ENCODE results near the gene RPS6KC1. TPM values are rescaled to one million over a fixed set of nuclear protein-coding genes. Genes with fewer than 3 reads are reported as not detected.

RPS6KC1 gene
- total RNA-seq, 1 donor from 2014 or later, result 19.2 TPM

GRCh38 chr1:213123087-213123486 lies 72.0 kb downstream of the RPS6KC1 start:
- no peak for TF ChIP-seq CTCF (conservative IDR thresholded peaks at IDR 0.05)
- Mint-ChIP-seq H3K4me3 (no peak overlapping the region), H3K27me3 (no peaks in the 10 kb centered on the region), H3K27ac (no peak overlapping the region), H3K36me3 (no peaks in the 10 kb centered on the region), H3K9me3 (no peaks in the 10 kb centered on the region), H3K4me1 (ENCODE audit: unreplicated experiment) (no peaks in the 10 kb centered on the region)
- no peak for DNase-seq (ENCODE audit: extremely low spot score, unreplicated experiment)

- Mint-ChIP-seq H3K27ac (no peak overlapping the region), H3K4me1 (ENCODE audit: unreplicated experiment) (no peaks in the 10 kb centered on the region), H3K27me3 (no peaks in the 10 kb centered on the region), H3K36me3 (no peaks in the 10 kb centered on the region), H3K4me3 (no peak overlapping the region), H3K9me3 (no peaks in the 10 kb centered on the region)
- no peak for DNase-seq (ENCODE audit: extremely low spot score, unreplicated experiment)
- no peak for TF ChIP-seq CTCF (conservative IDR thresholded peaks at IDR 0.05)
These were observed 72.5 kb downstream of the RPS6KC1 start for GRCh38 chr1:213123536-213123935.

GRCh38 chr1:213124590-213124989 lies 73.5 kb downstream of the RPS6KC1 start:
- Mint-ChIP-seq H3K27ac (no peak overlapping the region), H3K27me3 (no peaks in the 10 kb centered on the region), H3K4me1 (ENCODE audit: unreplicated experiment) (no peaks in the 10 kb centered on the region), H3K36me3 (peaks cover 3% of the 10 kb centered on the region), H3K9me3 (no peaks in the 10 kb centered on the region), H3K4me3 (no peak overlapping the region)
- TF ChIP-seq CTCF (conservative IDR thresholded peaks at IDR 0.05), result no peak
- DNase-seq (ENCODE audit: extremely low spot score, unreplicated experiment), result no peak

- H3K27me3 Mint-ChIP-seq, result no peaks in the 10 kb centered on the region
- TF ChIP-seq CTCF (conservative IDR thresholded peaks at IDR 0.05), result no peak
- no peak overlapping the region for H3K27ac Mint-ChIP-seq
- H3K36me3 Mint-ChIP-seq, result peaks cover 5% of the 10 kb centered on the region
- no peaks in the 10 kb centered on the region for H3K9me3 Mint-ChIP-seq
- H3K4me3 Mint-ChIP-seq, result no peak overlapping the region
- no peaks in the 10 kb centered on the region for H3K4me1 Mint-ChIP-seq (ENCODE audit: unreplicated experiment)
- no peak for DNase-seq (ENCODE audit: extremely low spot score, unreplicated experiment)
These were observed 74.6 kb downstream of the RPS6KC1 start for GRCh38 chr1:213125643-213126042.

- no peak for TF ChIP-seq CTCF (conservative IDR thresholded peaks at IDR 0.05)
- Mint-ChIP-seq H3K36me3 (peaks cover 5% of the 10 kb centered on the region), H3K9me3 (no peaks in the 10 kb centered on the region), H3K4me3 (no peak overlapping the region), H3K27ac (no peak overlapping the region), H3K4me1 (ENCODE audit: unreplicated experiment) (no peaks in the 10 kb centered on the region), H3K27me3 (no peaks in the 10 kb centered on the region)
- DNase-seq (ENCODE audit: extremely low spot score, unreplicated experiment), result no peak
These were observed 76.0 kb downstream of the RPS6KC1 start for GRCh38 chr1:213127074-213127473.
